Anterior cingulate cortex (tissue), 58 donors: ENCODE data around the gene KRT3.

Experiments used
- DNase-seq, 58 donors: peaks; one replicate each; lab custom pipeline; 2025; lab: John Stamatoyannopoulos, UW

The KRT3 gene

GRCh38 chr12:52795694-52796428, at the start of gene KRT3:
KRT3 (minus strand) TSS chr12:52796117; CDS start chr12:52796042, 75 bp downstream.
- DNase-seq: no peak

- DNase-seq: no peak
Observed at GRCh38 chr12:52844386-52844785, 48.5 kb upstream of the KRT3 start.

- peak in 1 of 58 donors; percentile 2 for DNase-seq
Observed at GRCh38 chr12:52839436-52840105, 43.7 kb upstream of the KRT3 start.

- no peak for DNase-seq
Observed at GRCh38 chr12:52838609-52839435, 42.9 kb upstream of the KRT3 start.

GRCh38 chr12:52837781-52838608, 42.1 kb upstream of the KRT3 start:
- DNase-seq: no peak

- DNase-seq: peak in 17 of 58 donors; percentile 2 to 45 (median 7)
Observed at GRCh38 chr12:52837413-52837741, 41.5 kb upstream of the KRT3 start.

GRCh38 chr12:52836491-52837412, 40.8 kb upstream of the KRT3 start:
- DNase-seq: no peak

GRCh38 chr12:52836042-52836466, 40.1 kb upstream of the KRT3 start:
- DNase-seq: no peak

GRCh38 chr12:52835271-52836041, 39.5 kb upstream of the KRT3 start:
- no peak for DNase-seq

GRCh38 chr12:52834727-52835001, 38.7 kb upstream of the KRT3 start:
- DNase-seq: no peak

GRCh38 chr12:52833922-52834726, 38.2 kb upstream of the KRT3 start, which contains the start of gene KRT79:
KRT79 (minus strand) TSS chr12:52834311; CDS start chr12:52834260, 51 bp downstream.
- DNase-seq: no peak

GRCh38 chr12:52832985-52833905, 37.3 kb upstream of the KRT3 start:
- DNase-seq: no peak

- DNase-seq: no peak
Observed at GRCh38 chr12:52832451-52832850, 36.5 kb upstream of the KRT3 start.

GRCh38 chr12:52831251-52831650, 35.3 kb upstream of the KRT3 start:
- DNase-seq: no peak

GRCh38 chr12:52829986-52830770, 34.3 kb upstream of the KRT3 start:
- DNase-seq: no peak

GRCh38 chr12:52828591-52829021, 32.7 kb upstream of the KRT3 start:
- DNase-seq: no peak
